GM19035 (cell line): ENCODE measurements around the gene PIP4K2A.

Experiments used
- ATAC-seq: cut with Tn5 transposase; IDR thresholded peaks from one replicate; pipeline ENCODE4 v1.9.1; 2021; ENCODE audit not compliant: unreplicated experiment

PIP4K2A gene

DNA sequence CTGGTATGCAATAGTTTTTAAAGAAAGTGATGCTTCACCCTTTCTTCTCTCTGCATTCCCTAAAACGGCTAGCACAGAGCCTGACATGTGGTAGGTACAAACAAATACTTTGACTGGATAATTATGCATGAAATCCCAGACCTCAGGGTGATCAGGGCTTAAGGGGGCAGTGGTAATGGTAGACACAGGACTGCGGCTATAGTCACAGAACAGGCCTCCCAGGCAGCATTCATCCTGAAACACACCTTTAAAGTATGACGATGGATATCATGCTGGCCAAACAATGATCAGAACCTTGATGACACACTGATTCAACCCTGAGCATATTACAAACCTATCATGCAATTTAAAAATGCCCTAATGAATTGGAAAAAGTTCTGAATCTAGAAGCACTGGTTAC lies 110.8 kb downstream of the PIP4K2A start:
- ATAC-seq: no peak

DNA sequence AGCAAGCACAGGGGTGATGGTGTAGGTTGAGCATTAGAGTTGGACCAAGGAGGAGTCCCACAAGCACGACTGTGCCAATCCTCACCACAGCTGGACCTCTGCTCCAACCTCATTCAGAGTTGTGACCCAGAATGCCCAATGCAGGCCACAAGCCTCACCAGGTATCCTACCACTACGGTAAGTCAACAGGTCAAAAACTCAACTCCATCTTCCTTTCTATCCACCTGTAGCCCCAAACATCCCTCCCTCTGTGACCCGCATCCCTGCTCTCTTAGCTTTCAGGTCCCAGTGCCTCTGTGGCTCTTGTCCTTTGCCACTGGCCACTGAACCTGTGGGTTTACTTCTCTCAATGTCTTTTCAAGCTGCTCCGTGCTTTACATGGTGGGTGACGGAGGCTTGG lies 112.8 kb downstream of the PIP4K2A start:
- ATAC-seq: peak; percentile 1

DNA sequence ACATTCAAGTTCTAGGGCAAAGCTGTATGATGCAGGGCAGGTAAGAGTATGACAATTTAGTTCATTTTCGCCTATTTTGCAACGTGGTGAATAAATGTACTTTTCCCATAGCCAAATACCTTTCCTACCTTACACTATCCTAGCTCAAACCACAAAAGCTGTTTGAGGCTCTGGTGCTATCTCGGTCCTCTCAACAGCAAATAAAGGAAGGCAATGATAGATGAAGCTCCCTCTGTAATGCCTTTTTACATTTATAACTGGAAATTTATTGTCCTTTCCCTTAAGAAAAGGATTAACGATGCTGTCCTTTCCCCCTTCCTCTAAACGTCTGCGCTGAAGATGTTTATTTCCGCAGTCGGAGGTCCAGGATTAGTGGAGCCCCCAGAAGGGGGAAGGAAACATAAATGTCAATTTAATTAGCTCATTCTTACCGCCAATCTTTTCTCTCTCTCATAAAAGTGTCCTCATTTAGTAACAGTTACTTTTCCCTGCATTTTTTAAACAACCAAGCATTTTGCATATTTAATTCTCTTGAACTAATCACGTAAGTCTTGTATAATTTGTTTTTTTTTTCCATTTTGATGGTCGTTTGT lies 114.6 kb downstream of the PIP4K2A start:
- ATAC-seq: no peak

DNA sequence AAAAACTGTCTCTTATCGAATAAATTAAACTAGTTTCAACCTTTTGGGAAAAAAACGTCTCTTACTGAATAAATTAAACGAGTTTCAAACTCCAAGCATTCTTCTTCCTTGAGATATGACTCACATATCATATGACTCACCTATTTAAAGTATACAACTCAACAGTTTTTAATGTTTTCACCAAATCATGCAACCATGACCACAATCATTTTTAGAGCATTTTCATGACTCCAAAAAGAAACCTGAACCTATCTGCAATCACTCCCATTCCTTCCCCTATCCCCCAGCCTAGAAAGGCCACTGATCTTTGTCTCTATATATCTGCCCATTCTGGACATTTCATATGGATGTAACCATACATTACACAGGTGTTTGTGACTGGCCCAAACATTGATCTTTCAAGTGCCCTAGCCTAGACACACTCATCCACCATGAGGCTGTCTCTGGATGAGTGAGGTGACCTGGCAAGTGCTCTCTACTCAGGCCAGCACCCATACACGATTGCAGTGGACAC lies 115.3 kb downstream of the PIP4K2A start:
- ATAC-seq: no peak

DNA sequence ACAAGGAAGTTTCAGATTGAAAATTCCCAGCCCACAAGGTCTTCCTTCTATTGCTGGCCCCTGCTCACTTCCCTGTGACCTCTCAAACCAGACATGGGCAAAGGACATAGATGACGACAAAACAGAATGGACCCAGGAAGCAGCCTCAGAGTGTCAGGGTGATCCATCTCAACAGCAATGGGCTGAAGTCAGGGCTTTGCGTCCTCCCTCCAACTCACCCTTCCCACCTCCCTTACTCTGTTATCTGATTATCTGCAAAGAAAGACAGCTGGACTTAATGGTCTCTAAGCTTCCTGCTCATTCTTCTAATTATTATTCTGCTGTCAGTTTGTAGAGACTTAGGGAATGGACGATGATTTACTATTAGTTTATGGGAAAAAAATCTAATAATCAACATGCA lies 115.9 kb downstream of the PIP4K2A start:
- no peak for ATAC-seq

DNA sequence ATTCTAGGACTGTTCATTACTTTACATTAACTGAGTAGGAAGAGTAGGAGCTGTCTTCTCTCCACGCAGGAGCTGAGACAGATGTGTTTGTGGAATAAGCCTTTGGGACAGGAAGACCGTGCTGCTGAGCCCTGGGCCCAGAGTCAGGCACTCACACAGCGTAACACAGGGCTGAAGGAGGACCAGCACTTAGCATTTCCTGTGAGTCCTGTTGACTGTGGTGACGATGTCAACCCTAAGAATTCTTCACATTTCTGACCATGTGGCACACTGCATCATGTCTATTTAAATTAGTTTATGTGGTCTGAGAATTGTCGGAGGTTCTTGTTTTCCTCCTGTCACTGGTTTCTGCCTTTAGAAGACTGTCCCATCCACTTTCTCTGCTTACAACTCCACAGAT lies 117.2 kb downstream of the PIP4K2A start:
- ATAC-seq: no peak

DNA sequence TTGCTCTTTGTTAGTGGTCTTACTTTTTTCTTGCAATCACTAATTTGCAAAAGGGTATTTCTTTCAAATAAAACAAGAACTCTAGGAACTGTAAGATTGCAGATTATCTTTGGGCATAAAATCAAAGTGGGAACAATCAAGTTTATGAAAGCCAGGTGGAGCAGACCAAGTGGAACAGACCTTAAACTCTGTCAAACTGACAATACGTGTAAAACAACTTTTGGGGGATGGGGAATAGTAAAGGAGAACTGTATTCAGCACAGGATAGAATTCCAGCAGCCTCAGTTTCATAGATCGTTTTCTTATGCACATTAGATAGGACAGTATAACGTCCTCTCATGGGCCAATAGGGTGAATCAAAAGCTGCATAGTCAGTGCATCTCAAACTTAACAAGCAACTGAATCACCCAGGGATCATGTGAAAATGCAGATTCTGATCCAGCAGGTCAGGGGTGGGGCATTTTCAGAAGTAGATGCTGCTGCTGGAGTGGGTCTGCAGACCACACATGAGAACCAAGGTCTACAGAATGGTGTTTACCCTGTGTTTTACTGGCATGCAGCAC lies 120.7 kb downstream of the PIP4K2A start:
- ATAC-seq: no peak

DNA sequence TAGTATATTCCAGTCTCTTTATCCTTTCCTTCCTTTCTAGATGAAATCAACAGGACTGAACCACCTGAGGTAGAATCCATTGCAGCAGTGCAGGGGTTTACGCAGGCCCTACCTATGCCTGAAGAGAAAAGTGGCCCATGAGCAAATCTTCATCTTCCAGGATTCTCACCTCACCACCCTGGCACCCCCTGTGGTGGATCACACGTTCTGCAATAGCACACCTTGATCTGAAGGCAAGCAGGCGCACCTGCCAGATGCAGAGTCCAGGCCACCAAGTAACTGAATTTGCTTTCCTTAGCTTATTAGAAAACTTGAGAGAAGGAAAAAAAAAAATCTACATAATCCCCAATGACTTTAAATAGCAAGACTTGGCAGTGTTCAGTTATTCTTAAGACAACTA lies 121.4 kb downstream of the PIP4K2A start:
- no peak for ATAC-seq

DNA sequence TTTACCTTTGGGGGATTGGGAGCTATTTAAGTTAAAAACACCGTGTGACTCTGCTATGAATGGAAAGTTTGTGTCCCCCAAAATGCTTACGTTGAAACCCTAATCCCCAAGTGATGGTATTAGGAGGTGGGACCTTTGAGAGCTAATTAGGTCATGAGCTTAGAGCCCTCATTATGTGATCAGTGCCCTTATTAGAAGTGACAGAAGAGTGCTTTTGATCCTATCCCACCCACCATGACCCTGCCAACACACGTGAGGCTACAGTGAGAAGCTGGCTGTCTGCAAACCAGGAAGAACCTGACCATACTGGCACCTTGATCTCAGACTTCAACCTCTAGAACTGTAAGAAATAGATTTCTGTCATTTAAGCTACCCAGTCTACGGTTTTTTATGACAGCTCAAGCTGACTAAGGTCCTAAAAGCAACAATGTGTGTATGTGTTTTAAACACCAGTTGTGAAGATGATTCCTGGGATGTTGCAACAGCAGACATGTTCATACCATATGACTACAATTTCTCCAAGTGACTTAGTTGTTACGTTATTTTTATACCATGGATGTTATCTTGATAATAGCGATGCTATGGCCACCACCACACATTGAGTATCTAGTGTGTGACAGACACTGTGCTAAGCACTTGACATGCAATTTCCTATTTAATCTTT lies 124.4 kb downstream of the PIP4K2A start:
- ATAC-seq: no peak

DNA sequence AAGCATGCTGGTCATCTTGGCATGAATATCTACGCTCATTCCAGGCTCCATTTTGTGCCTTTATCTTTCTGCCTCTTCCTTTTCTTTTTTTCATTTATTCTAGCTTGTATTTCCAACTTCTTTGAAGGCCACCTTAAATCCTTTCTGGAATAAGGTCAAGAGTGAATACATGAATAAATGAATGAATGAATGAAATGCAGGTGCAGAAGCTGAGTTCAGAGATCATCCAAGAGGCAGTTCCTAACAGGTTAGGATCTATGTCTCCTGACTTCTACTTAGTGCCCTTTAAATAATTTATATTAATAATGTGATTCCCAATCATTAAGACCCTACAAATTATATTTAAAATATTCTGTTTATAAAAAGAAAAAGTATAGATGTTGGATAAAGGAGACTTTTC lies 125.9 kb downstream of the PIP4K2A start:
- ATAC-seq: no peak

DNA sequence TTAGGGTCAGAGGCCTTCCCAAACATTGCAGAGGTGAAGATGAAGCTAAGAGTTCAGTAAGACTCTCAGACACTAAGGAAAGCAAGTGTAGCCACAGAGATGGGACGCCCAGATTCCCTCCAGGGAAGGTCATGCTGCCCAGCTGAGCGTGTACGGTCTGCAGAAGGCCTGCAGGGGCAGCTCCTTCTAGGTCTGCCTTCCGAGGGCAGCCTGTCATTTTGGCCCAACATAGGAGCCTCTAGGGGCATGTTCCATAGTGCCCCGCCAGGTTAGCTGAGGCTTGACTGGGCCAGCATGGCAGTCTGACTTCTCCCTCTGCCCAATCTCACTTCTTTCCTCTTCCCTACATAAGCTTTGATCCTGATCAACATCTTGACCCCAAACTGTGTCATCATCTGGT lies 130.7 kb downstream of the PIP4K2A start:
- no peak for ATAC-seq

DNA sequence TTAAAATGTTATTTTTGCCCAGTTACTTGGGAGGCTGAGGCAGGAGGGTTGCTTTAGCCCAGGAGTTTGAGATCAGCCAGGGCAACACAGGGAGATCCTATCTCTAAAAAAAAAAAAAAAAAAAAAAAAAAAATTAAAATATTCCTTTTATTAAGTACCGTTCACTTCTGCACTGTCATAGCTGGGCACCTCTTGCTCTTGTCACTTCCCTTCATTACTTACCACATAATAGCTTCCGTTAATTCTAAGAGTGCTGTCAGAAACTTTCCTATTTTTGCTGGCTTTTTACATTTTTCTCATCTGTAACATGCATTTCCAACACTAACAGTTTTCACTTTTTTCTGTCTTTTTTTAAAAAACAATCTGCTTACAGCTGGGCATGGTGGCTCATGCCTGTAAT lies 132.9 kb downstream of the PIP4K2A start:
- no peak for ATAC-seq

DNA sequence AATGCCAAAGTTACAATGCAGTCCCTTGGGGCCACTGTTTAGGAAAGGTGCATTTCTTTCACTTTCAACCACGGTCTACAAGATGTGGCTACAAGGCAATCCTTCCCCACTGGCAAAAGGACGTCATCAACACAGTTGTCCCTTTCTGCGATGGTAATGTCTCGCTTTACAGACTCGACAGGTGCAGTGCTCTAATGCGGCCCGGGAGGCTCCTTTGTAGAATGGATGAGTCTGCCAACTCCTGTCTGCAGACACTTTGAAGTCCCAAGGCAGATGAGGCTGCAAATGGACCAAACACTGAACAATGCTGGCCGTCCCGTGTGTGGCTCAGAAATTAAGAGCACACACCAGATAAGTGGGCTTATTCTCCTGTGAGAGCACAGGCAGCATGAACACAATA lies 133.7 kb downstream of the PIP4K2A start:
- no peak for ATAC-seq

DNA sequence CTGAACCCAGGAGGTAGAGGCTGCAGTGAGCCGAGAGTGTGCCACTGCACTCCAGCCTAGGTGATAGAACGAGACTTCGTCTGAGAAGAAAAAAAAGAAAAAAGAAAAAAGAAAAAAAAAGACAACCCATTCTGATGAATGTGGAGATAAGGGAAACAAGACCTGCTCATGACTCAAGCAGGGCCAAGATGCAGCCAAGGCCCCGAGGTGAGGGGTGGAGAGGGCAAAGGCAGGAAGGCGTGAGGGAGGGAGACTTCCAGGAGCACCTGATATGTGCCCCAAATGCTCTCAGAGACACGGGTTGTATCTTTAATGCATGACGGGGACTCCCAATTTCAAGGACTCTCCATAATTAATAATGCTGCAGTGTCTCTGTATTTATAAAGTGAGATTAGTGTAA lies 134.6 kb downstream of the PIP4K2A start:
- ATAC-seq: no peak

DNA sequence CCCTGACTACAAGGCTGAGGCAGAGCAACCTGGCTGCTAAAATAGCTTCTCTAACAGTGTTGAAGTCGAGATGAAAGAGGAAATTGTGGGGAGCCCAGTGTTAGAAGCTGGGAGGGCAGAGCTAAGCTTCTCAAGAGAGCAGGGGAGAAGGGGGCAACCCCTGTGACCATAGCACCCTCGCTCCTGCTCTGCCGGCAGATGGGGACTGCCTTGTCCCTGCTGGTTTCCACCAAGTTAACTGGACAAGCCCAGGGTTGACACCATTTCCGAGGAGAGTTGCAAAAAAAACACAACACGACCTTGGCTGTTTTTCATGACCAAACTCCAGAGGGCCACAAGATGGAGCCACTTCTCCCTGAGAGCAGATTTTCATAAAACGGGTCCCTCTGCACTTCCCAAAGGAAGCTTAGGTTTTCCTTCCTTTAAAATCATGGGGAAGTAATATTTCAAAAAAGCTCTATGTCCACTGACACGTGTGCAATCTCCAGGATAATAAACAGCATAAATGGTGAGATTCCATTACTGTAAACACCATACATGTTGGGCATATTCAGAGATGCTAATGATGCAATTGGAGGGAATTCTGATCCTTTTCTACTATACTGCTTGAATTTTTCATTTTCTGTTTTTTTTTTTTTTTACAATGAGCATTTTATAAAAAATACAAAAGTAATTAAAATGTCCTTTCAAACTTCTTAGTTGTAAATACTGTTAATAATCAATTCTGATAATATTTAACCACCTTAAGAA lies 140.4 kb downstream of the PIP4K2A start:
- no peak for ATAC-seq

DNA sequence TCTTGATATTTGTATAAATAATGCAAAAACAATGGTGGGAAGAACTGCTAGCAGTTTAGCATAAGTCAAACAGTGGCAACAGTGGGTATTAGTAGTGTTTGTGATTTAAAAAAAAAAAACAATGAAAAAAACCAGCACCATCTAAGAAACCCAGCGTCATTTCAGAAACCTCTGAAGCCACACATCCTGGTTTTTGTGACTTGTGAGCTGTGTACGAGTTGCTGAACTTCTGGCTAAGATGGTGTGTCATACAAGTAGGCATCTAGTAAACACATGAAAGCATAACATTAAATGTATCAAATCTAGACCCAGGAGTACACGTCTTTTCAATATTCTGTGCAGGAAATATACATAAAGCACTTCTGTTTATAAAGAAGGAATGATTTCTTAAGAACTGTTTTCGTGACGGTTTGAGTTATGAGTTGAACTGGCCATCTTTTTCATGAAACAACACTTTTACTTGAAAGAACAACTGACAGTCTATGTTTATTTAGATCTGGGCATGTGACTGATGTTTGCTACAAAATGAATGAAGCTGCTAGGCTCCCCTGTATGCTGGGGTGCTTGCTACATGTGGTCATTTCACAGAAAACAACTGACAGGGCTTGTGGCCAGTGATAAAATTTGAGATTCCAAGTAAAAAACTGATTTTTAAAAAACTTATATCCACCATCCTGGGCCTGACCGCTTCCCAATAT lies 143.5 kb downstream of the PIP4K2A start:
- no peak for ATAC-seq

DNA sequence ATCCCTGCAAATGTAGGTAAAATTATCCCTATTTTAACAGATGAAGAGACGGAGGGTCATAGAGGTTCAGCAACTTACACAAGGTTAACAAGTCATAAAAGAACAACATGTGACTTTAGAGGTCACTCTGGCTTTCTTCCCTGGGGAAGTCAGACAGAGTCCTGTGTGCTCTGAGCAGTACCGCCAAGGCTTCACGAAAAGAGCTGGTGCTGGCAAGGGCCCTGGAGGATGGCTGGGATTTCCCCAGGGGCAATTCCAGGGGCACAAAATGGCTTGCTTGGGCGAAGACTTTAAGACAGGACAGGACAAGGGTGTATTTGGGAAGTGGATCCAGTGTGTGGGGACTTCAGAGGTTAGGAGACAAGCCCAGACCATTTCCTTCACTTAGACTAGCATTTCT lies 144.1 kb downstream of the PIP4K2A start:
- no peak for ATAC-seq

DNA sequence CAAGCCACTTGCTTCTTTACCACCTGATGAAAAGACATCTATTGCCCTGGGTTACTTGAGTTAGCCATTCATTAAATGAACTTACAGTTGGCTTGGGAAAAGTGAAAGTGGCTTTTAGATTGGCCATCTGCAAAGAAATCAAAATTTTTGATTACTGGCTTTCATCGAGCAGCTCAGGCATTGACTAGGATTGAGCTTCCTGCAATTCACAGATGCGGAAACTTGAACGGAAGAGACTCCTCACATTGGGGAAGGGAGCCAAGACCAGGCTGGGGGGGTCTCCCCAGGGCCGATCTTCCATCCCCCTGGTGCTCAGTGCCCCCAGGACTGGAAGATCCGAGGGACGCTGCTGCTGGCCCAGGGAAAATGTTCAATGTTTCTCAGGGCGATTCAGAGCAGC lies 145.4 kb downstream of the PIP4K2A start:
- ATAC-seq: no peak

DNA sequence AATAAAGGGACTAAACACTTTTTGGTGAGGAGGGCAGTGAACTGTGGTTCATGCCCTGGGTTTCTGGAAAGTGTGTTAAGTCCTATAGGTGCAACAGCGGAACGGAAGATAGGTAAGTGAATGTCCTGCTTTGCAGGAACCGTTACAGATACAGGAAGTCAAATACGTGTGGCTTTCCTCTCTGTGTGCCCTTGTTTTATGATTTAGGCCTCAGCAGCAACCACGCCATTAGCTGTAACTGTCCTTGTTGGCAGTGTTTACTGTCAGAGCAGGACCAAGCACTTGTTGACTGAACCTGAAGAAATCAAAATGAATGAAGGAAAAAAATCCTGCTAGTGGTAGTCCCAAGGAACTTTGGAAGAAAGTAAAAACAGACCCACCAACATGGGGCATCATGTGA lies 150.3 kb downstream of the PIP4K2A start:
- no peak for ATAC-seq

DNA sequence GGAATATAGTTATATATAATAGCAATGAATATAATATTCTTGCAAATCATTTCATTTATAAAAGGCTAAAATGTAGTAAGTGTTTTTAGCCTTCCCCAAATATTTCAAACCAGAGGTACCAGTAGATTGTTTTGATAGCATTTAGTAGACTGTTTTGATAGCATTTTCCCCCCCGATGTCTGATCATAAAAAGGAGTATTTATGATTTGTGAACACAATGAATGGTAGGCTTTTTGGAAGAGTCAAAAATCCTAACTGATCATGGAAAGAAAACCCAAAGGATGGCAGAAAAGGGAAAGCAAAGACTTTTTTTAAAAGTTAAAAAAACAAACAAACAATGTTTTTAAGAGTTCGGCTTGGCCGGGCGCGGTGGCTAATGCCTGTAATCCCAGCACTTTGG lies 152.5 kb downstream of the PIP4K2A start:
- ATAC-seq: no peak

DNA sequence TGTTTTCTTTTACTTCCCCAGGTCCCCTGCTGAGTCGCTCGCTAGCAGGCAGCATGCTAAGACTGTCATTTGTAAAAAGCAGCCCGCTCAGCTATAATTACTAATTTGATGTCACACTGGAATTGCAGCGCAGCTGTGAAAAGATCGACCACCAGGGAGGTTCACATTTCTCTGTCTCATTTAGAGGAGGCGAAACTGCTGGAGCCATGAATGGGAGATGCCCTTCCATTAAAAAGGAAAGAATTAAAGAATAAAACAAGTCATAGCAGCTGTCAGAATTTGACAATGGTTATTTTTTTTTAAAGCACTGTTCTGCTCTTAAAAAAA lies 153.5 kb downstream of the PIP4K2A start:
- no peak for ATAC-seq
